Measurements from ENCODE around the gene CACNA2D4.

Gene CACNA2D4

GRCh38 chr12:1838205-1838993 is 80.1 kb downstream of the CACNA2D4 start:
- peak in 1 of 2 experiments; percentile 46 for DNase-seq (ENCODE audit: low read depth in 1 of 2, low spot score in 1 of 2)
- no peaks in the 10 kb centered on the region for H3K27me3 ChIP-seq (ENCODE audit: insufficient read depth, poor library complexity, severe bottlenecking)
- no peak overlapping the region for H3K27ac ChIP-seq (replicated peaks)
- TF ChIP-seq POLR2AphosphoS5 (IDR thresholded peaks at IDR 0.05; ENCODE audit: low read depth) (no peak), SPI1 (IDR thresholded peaks at IDR 0.05; ENCODE audit: borderline replicate concordance, low read depth) (peak; percentile 79; the same call in 1 of the 2 replicates), GABPA (IDR thresholded peaks at IDR 0.05; ENCODE audit: low read depth) (no peak)
- no peak overlapping the region for H3K4me3 ChIP-seq (replicated peaks; ENCODE audit: insufficient read depth, low read length)

DNA sequence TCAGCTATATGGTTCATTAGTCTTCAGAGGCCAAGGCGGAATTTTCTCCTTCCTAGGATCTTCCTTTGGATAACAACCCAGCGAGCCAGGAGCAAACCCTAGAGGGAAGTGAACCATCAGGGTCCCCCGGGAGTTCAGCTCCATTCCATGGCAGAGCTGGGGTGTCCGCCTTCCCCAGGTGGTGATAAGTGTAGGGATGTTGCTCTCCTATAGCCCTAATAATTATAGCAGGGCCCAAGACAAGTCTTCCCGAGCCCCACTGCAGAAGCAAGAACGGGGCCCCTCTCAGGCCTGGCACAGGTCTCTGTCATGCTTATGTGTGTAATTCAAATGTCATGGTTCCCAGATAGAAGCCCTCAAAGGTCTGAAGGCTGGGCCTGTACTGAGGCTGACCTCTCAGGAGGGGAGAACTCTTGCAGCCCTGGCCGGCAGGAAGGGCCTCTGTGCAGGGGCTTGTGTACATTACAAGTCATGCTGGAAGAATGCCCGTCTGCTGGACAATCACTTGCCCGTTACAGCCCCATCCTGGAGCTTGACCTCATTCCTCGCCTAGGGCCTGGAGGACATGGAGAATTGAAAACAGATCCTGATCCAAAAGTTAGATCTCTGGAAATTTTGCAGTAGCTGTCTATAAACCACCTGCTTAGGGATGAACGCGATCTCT is 80.8 kb downstream of the CACNA2D4 start:
- no peak for DNase-seq (ENCODE audit: low read depth in 1 of 2, low spot score in 1 of 2)
- Histone ChIP-seq H3K4me3 (replicated peaks; ENCODE audit: insufficient read depth, low read length) (no peak overlapping the region), H3K27ac (replicated peaks) (no peak overlapping the region), H3K27me3 (ENCODE audit: insufficient read depth, poor library complexity, severe bottlenecking) (no peaks in the 10 kb centered on the region)
- TF ChIP-seq SPI1 (IDR thresholded peaks at IDR 0.05; ENCODE audit: borderline replicate concordance, low read depth) (no peak), POLR2AphosphoS5 (IDR thresholded peaks at IDR 0.05; ENCODE audit: low read depth) (no peak), REST (IDR thresholded peaks at IDR 0.05; ENCODE audit: insufficient replicate concordance, low read depth) (no peak), GABPA (IDR thresholded peaks at IDR 0.05; ENCODE audit: low read depth) (no peak)
- TF ChIP-seq, protein P1, sequence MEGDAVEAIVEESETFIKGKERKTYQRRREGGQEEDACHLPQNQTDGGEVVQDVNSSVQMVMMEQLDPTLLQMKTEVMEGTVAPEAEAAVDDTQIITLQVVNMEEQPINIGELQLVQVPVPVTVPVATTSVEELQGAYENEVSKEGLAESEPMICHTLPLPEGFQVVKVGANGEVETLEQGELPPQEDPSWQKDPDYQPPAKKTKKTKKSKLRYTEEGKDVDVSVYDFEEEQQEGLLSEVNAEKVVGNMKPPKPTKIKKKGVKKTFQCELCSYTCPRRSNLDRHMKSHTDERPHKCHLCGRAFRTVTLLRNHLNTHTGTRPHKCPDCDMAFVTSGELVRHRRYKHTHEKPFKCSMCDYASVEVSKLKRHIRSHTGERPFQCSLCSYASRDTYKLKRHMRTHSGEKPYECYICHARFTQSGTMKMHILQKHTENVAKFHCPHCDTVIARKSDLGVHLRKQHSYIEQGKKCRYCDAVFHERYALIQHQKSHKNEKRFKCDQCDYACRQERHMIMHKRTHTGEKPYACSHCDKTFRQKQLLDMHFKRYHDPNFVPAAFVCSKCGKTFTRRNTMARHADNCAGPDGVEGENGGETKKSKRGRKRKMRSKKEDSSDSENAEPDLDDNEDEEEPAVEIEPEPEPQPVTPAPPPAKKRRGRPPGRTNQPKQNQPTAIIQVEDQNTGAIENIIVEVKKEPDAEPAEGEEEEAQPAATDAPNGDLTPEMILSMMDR (IDR thresholded peaks at IDR 0.05; ENCODE audit: insufficient read depth, low read length): no peak

DNA sequence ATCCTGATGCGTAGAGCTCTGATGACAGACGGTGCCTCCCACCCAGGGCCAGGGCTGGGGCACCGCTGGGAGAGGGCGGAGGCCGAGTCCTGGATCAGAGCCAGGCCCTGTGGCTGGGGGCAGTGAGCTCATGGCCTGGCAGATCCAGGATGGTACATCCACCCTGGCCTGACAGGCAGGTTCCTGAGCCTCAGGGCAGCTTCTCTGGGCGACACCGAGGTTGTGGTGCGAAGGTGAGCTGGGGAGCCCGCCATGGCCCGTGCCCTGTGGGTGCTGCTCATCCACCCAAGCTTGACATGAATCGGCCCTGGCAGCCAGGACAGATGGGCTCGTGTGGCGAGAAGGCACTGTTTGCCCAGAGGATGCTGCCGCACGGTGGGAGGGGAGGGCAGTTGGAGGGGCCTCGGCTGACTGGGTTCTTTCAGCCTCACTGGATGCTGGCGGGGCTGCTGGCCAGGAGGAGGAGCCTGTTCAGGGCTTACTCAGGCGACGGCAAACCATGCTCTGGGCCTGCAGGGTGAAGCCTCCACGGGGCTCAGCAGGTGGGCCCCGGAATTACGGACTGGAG is 81.5 kb downstream of the CACNA2D4 start:
- no peak overlapping the region for H3K4me3 ChIP-seq (replicated peaks; ENCODE audit: insufficient read depth, low read length)
- H3K27ac ChIP-seq (replicated peaks): no peak overlapping the region
- DNase-seq (ENCODE audit: low read depth in 1 of 2, low spot score in 1 of 2): no peak
- H3K27me3 ChIP-seq (ENCODE audit: insufficient read depth, poor library complexity, severe bottlenecking): no peaks in the 10 kb centered on the region
- TF ChIP-seq, protein P1 (IDR thresholded peaks at IDR 0.05; ENCODE audit: insufficient read depth, low read length): no peak
- TF ChIP-seq SPI1 (IDR thresholded peaks at IDR 0.05; ENCODE audit: borderline replicate concordance, low read depth) (no peak), POLR2AphosphoS5 (IDR thresholded peaks at IDR 0.05; ENCODE audit: low read depth) (no peak), GABPA (IDR thresholded peaks at IDR 0.05; ENCODE audit: low read depth) (no peak), REST (IDR thresholded peaks at IDR 0.05; ENCODE audit: insufficient replicate concordance, low read depth) (no peak)

DNA sequence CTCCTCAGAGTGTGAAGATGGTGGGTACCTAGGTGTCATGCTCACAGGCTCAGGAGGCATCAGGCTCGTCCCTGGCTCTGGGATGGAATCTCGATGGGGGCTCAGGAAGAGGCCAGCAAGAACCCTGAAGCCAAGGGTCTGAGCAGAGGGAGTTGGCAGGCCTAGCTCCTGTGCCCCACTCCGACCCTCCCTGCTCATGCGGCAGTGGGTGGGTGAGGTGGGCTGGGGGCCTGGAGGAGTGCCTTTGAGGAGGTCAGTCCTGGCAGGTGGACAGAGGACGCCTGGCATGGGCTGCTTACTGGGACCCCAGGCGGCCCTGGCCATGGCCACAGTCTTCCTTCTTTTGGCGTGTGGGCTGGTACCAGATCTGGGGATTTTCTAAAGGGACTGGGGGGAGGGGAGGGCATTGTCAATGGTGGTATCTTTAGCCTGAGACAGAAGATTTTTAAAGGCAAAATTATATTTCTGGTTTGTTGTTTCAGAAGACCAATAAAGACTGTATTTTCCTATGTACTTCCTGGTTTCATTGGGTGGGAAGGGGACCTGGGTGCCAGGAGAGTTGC is 82.1 kb downstream of the CACNA2D4 start:
- Histone ChIP-seq H3K4me3 (replicated peaks; ENCODE audit: insufficient read depth, low read length) (no peak overlapping the region), H3K27me3 (ENCODE audit: insufficient read depth, poor library complexity, severe bottlenecking) (no peaks in the 10 kb centered on the region), H3K27ac (replicated peaks) (no peak overlapping the region)
- TF ChIP-seq POLR2AphosphoS5 (IDR thresholded peaks at IDR 0.05; ENCODE audit: low read depth) (no peak), REST (IDR thresholded peaks at IDR 0.05; ENCODE audit: insufficient replicate concordance, low read depth) (no peak), GABPA (IDR thresholded peaks at IDR 0.05; ENCODE audit: low read depth) (no peak)
- DNase-seq (ENCODE audit: low read depth in 1 of 2, low spot score in 1 of 2): no peak
